Large intestine (tissue), 3 donors: Measurements from ENCODE around the gene RASGRF2. TPM values are rescaled to one million over a fixed set of nuclear protein-coding genes. Genes with fewer than 3 reads are reported as not detected.

Experiments used
- DNase-seq, 2 donors: peaks; one replicate each; pipeline versions ENCODE4 v3.0.0 to v3.0.0-alpha.2; 2013
- H3K27ac ChIP-seq: one replicate; pipeline ENCODE4 v1.5.1; 2013; ENCODE audit warnings: low read length
- H3K27me3 ChIP-seq: 2 replicates; pipeline ENCODE4 v1.6.1; 2013; ENCODE audit warnings: low read length; ENCODE audit not compliant: control insufficient read depth, insufficient read depth
- H3K36me3 ChIP-seq: 2 replicates; pipeline ENCODE4 v1.6.1; 2013; ENCODE audit warnings: low read length; ENCODE audit not compliant: control insufficient read depth, insufficient read depth
- H3K4me1 ChIP-seq: one replicate; pipeline ENCODE4 v1.6.1; 2013; ENCODE audit warnings: low read length; ENCODE audit not compliant: control insufficient read depth, insufficient read depth
- H3K4me3 ChIP-seq: one replicate; pipeline ENCODE4 v1.5.1; 2013; ENCODE audit warnings: low read length
- H3K9me3 ChIP-seq: one replicate; pipeline ENCODE4 v1.6.1; 2013; ENCODE audit warnings: mild to moderate bottlenecking, low read depth, low read length, moderate library complexity; ENCODE audit not compliant: control insufficient read depth
- WGBS: methylation state at CpG from one replicate; pipeline ENCODE4 v1.1.5; 2013; ENCODE audit warnings: low lambda C conversion rate; ENCODE audit not compliant: insufficient coverage; 5-methylcytosine and 5-hydroxymethylcytosine counted together
- polyA plus RNA-seq: library from polyadenylated mRNA; unstranded; fragments of 120-200 nt; gene quantifications from one replicate; pipeline ENCODE4 v1.2.1, GENCODE V29; 2013

Gene RASGRF2
- polyA plus RNA-seq, 1 donor, result 3.1 TPM

GRCh38 chr5:80978772-80979317 is 18.7 kb downstream of the RASGRF2 start:
- Histone ChIP-seq H3K36me3 (no peaks in the 10 kb centered on the region), H3K27me3 (no peaks in the 10 kb centered on the region), H3K4me3 (no peak overlapping the region), H3K27ac (no peak overlapping the region), H3K4me1 (no peaks in the 10 kb centered on the region), H3K9me3 (no peaks in the 10 kb centered on the region)
- WGBS, result no CpG with 5 or more reads among the region's 1 CpG
- DNase-seq, result no peak

GRCh38 chr5:80982093-80982492 is 21.9 kb downstream of the RASGRF2 start:
- H3K27ac ChIP-seq, result no peak overlapping the region
- WGBS, result no CpG with 5 or more reads among the region's 4 CpGs
- H3K27me3 ChIP-seq, result no peaks in the 10 kb centered on the region
- no peaks in the 10 kb centered on the region for H3K9me3 ChIP-seq
- H3K4me3 ChIP-seq, result no peak overlapping the region
- H3K36me3 ChIP-seq, result no peaks in the 10 kb centered on the region
- H3K4me1 ChIP-seq, result no peaks in the 10 kb centered on the region
- DNase-seq, result no peak

GRCh38 chr5:80985600-80986228 is 25.6 kb downstream of the RASGRF2 start:
- Histone ChIP-seq H3K27ac (no peak overlapping the region), H3K27me3 (no peaks in the 10 kb centered on the region), H3K9me3 (no peaks in the 10 kb centered on the region), H3K4me3 (no peak overlapping the region), H3K36me3 (no peaks in the 10 kb centered on the region), H3K4me1 (no peaks in the 10 kb centered on the region)
- WGBS, result 43% methylated on average over 1 of the region's 2 CpGs
- no peak for DNase-seq

GRCh38 chr5:80986382-80986781 is 26.2 kb downstream of the RASGRF2 start:
- H3K27ac ChIP-seq, result no peak overlapping the region
- WGBS, result no CpG with 5 or more reads among the region's 3 CpGs

GRCh38 chr5:80987078-80987766 is 27.1 kb downstream of the RASGRF2 start:
- WGBS, result 57% methylated on average over 1 of the region's 7 CpGs
- H3K36me3 ChIP-seq, result no peaks in the 10 kb centered on the region
- no peak for DNase-seq
- H3K27me3 ChIP-seq, result no peaks in the 10 kb centered on the region
- H3K4me3 ChIP-seq, result no peak overlapping the region
- peaks cover 2% of the 10 kb centered on the region for H3K4me1 ChIP-seq
- no peak overlapping the region for H3K27ac ChIP-seq
- no peaks in the 10 kb centered on the region for H3K9me3 ChIP-seq

More at GRCh38 chr5:80986382-80986781, 26.2 kb downstream of the RASGRF2 start:
- DNase-seq, result no peak
- H3K4me3 ChIP-seq, result no peak overlapping the region
- no peaks in the 10 kb centered on the region for H3K9me3 ChIP-seq
- no peaks in the 10 kb centered on the region for H3K36me3 ChIP-seq
- peaks cover 2% of the 10 kb centered on the region for H3K4me1 ChIP-seq
- no peaks in the 10 kb centered on the region for H3K27me3 ChIP-seq

- no peak overlapping the region for H3K27ac ChIP-seq
- H3K9me3 ChIP-seq, result no peaks in the 10 kb centered on the region
- H3K36me3 ChIP-seq, result no peaks in the 10 kb centered on the region
- 59% methylated on average over 2 of the region's 2 CpGs for WGBS
- no peaks in the 10 kb centered on the region for H3K27me3 ChIP-seq
- peaks cover 2% of the 10 kb centered on the region for H3K4me1 ChIP-seq
- no peak for DNase-seq
- H3K4me3 ChIP-seq, result no peak overlapping the region
These were observed 28.3 kb downstream of the RASGRF2 start for GRCh38 chr5:80988419-80988935.

GRCh38 chr5:80989883-80990282 is 29.7 kb downstream of the RASGRF2 start:
- DNase-seq, result no peak
- Histone ChIP-seq H3K4me3 (no peak overlapping the region), H3K4me1 (peaks cover 2% of the 10 kb centered on the region), H3K36me3 (no peaks in the 10 kb centered on the region), H3K27ac (no peak overlapping the region), H3K9me3 (no peaks in the 10 kb centered on the region), H3K27me3 (no peaks in the 10 kb centered on the region)
- whole genome bisulfite sequencing, result 86% methylated on average over 1 of the region's 3 CpGs

- DNase-seq, result no peak
- WGBS, result no CpG with 5 or more reads among the region's 2 CpGs
- no peak overlapping the region for H3K27ac ChIP-seq
These were observed 30.4 kb downstream of the RASGRF2 start for GRCh38 chr5:80990527-80990926.

GRCh38 chr5:80990971-80991370 is 30.8 kb downstream of the RASGRF2 start:
- no peak overlapping the region for H3K4me3 ChIP-seq
- peaks cover 2% of the 10 kb centered on the region for H3K4me1 ChIP-seq
- no peaks in the 10 kb centered on the region for H3K9me3 ChIP-seq
- H3K36me3 ChIP-seq, result no peaks in the 10 kb centered on the region
- no peak overlapping the region for H3K27ac ChIP-seq
- WGBS, result no CpG with 5 or more reads among the region's 1 CpG
- H3K27me3 ChIP-seq, result no peaks in the 10 kb centered on the region
- DNase-seq, result no peak

More at GRCh38 chr5:80990527-80990926, 30.4 kb downstream of the RASGRF2 start:
- H3K4me3 ChIP-seq, result no peak overlapping the region
- H3K9me3 ChIP-seq, result no peaks in the 10 kb centered on the region
- no peaks in the 10 kb centered on the region for H3K36me3 ChIP-seq
- H3K4me1 ChIP-seq, result peaks cover 2% of the 10 kb centered on the region
- H3K27me3 ChIP-seq, result no peaks in the 10 kb centered on the region

- Histone ChIP-seq H3K4me3 (no peak overlapping the region), H3K27ac (no peak overlapping the region), H3K9me3 (no peaks in the 10 kb centered on the region), H3K4me1 (peaks cover 2% of the 10 kb centered on the region), H3K27me3 (no peaks in the 10 kb centered on the region), H3K36me3 (no peaks in the 10 kb centered on the region)
- no CpG with 5 or more reads among the region's 2 CpGs for WGBS
- peak; percentile 19 to 70 for DNase-seq
These were observed 35.7 kb downstream of the RASGRF2 start for GRCh38 chr5:80995908-80996307.
